ENCODE results near the gene ARHGDIB.

Gene ARHGDIB

DNA sequence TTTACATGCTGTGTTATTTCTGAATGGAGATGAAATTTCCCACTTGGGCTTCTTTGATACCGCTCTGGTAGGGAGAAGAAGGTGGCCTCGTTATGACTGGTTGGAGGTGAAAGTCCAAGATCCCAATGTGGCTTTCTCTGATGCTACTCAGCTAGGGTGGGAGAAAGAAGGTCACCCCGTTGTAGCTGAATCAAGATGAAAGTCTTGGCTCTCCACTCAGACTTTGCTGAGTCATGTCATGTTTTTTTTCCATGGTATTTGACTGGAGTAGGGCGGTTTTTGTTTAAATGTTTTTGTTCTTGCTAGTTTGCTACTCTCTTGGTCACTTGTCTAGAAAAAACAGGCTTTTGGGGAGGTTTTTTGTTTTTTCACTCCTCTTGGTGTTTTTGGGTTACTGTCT lies 9.1 kb upstream of the ARHGDIB start:
- TF ChIP-seq YY1 (IDR thresholded peaks at IDR 0.05; ENCODE audit: low read depth), result no peak
- no peak for TF ChIP-seq TAF1 (IDR thresholded peaks at IDR 0.05; ENCODE audit: low read depth)
- no peak for TF ChIP-seq NFIC (IDR thresholded peaks at IDR 0.05)
- no peak for TF ChIP-seq ZBTB7A (IDR thresholded peaks at IDR 0.05; ENCODE audit: low read depth)
- TF ChIP-seq TCF12 (IDR thresholded peaks at IDR 0.05; ENCODE audit: low read depth), result no peak
- TF ChIP-seq, protein P1, sequence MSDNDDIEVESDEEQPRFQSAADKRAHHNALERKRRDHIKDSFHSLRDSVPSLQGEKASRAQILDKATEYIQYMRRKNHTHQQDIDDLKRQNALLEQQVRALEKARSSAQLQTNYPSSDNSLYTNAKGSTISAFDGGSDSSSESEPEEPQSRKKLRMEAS (IDR thresholded peaks at IDR 0.05), result no peak
- TF ChIP-seq CREB1 (IDR thresholded peaks at IDR 0.05; ENCODE audit: low read depth), result no peak
- TF ChIP-seq EP300 (IDR thresholded peaks at IDR 0.05; ENCODE audit: borderline replicate concordance), result no peak
- TF ChIP-seq FOXM1 (IDR thresholded peaks at IDR 0.05; ENCODE audit: borderline replicate concordance, low read depth), result no peak
- TF ChIP-seq, protein P2, sequence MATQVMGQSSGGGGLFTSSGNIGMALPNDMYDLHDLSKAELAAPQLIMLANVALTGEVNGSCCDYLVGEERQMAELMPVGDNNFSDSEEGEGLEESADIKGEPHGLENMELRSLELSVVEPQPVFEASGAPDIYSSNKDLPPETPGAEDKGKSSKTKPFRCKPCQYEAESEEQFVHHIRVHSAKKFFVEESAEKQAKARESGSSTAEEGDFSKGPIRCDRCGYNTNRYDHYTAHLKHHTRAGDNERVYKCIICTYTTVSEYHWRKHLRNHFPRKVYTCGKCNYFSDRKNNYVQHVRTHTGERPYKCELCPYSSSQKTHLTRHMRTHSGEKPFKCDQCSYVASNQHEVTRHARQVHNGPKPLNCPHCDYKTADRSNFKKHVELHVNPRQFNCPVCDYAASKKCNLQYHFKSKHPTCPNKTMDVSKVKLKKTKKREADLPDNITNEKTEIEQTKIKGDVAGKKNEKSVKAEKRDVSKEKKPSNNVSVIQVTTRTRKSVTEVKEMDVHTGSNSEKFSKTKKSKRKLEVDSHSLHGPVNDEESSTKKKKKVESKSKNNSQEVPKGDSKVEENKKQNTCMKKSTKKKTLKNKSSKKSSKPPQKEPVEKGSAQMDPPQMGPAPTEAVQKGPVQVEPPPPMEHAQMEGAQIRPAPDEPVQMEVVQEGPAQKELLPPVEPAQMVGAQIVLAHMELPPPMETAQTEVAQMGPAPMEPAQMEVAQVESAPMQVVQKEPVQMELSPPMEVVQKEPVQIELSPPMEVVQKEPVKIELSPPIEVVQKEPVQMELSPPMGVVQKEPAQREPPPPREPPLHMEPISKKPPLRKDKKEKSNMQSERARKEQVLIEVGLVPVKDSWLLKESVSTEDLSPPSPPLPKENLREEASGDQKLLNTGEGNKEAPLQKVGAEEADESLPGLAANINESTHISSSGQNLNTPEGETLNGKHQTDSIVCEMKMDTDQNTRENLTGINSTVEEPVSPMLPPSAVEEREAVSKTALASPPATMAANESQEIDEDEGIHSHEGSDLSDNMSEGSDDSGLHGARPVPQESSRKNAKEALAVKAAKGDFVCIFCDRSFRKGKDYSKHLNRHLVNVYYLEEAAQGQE (IDR thresholded peaks at IDR 0.05; ENCODE audit: low read depth), result no peak
- TF ChIP-seq CEBPB (IDR thresholded peaks at IDR 0.05), result no peak
- TF ChIP-seq EGR1 (IDR thresholded peaks at IDR 0.05), result no peak
- TF ChIP-seq USF1 (IDR thresholded peaks at IDR 0.05), result no peak
- no peak for TF ChIP-seq RAD21 (IDR thresholded peaks at IDR 0.05; ENCODE audit: low read depth)
- TF ChIP-seq TEAD4 (IDR thresholded peaks at IDR 0.05), result no peak

DNA sequence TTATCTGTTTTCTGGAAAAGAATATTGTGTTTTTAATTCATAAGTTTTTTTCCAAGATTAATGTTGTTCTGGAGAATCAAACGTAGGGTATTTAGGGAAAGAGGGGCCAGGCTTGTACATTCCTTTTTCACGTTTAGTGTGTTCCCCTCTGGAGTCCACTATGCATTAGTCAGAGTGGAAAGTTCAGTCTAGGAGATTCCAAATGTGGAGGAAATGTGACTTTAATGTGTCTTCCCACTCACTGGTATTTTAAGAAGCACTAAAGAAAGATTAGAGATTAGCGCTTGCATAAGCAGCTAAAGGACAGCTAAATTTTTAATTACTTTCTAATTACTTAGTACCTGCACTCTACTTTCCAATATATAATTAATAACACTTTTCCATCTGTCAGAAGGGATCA lies 7.1 kb upstream of the ARHGDIB start:
- TF ChIP-seq USF1 (IDR thresholded peaks at IDR 0.05) (no peak), CEBPB (IDR thresholded peaks at IDR 0.05) (no peak), EP300 (IDR thresholded peaks at IDR 0.05; ENCODE audit: borderline replicate concordance) (no peak), FOXM1 (IDR thresholded peaks at IDR 0.05; ENCODE audit: borderline replicate concordance, low read depth) (no peak), EGR1 (IDR thresholded peaks at IDR 0.05) (no peak), CREB1 (IDR thresholded peaks at IDR 0.05; ENCODE audit: low read depth) (no peak)
- TF ChIP-seq, protein P1 (IDR thresholded peaks at IDR 0.05), result no peak

DNA sequence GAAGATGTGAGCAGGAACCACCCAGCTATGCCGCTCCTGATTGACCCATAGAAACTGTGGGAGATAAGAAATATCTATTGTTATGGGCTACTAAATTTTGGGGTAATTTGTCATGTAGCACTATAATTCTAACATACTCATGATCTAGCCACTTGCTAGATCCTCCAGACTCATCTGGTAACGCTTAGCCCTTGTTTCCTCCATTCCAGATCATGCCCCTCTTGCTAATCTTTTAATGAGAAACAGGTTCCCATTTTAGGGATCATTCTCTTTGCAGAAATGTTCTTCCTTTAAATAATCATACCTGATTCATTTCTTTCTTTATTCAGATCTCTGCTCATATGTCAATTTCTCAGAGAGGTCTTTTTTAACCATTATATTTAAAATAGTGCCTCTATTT lies 3.8 kb upstream of the ARHGDIB start:
- no peak for TF ChIP-seq ZBTB7A (IDR thresholded peaks at IDR 0.05; ENCODE audit: low read depth)
- TF ChIP-seq CEBPB (IDR thresholded peaks at IDR 0.05), result no peak
- TF ChIP-seq TAF1 (IDR thresholded peaks at IDR 0.05; ENCODE audit: low read depth), result no peak
- no peak for TF ChIP-seq USF1 (IDR thresholded peaks at IDR 0.05)
- TF ChIP-seq RAD21 (IDR thresholded peaks at IDR 0.05; ENCODE audit: low read depth), result no peak
- TF ChIP-seq EP300 (IDR thresholded peaks at IDR 0.05; ENCODE audit: borderline replicate concordance), result no peak
- TF ChIP-seq TCF12 (IDR thresholded peaks at IDR 0.05; ENCODE audit: low read depth), result no peak
- no peak for TF ChIP-seq YY1 (IDR thresholded peaks at IDR 0.05; ENCODE audit: low read depth)
- TF ChIP-seq, protein P1 (IDR thresholded peaks at IDR 0.05), result no peak

DNA sequence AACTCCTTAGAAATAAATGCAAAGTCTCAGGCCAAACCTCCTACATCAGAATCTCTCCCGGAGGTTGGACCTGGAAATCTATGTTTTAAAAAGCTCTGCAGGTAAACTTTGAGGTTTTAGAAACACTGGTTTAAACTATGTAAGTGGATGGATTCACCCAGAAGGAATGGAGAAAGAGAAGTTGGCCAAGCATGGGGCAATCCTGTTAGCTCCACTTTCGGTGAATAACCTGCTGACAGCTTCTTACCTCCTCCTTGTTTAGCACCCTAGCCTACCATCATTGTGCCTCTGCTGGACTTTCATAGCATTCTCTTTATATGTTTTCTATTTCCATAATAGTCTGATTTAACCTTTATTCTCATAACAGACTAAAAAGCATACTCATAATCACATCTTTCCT lies 3.0 kb upstream of the ARHGDIB start:
- TF ChIP-seq YY1 (IDR thresholded peaks at IDR 0.05; ENCODE audit: low read depth) (no peak), EGR1 (IDR thresholded peaks at IDR 0.05) (no peak), RAD21 (IDR thresholded peaks at IDR 0.05; ENCODE audit: low read depth) (no peak), TCF12 (IDR thresholded peaks at IDR 0.05; ENCODE audit: low read depth) (no peak), CEBPB (IDR thresholded peaks at IDR 0.05) (no peak), FOXM1 (IDR thresholded peaks at IDR 0.05; ENCODE audit: borderline replicate concordance, low read depth) (no peak), ZBTB7A (IDR thresholded peaks at IDR 0.05; ENCODE audit: low read depth) (no peak), NFIC (IDR thresholded peaks at IDR 0.05) (no peak), TAF1 (IDR thresholded peaks at IDR 0.05; ENCODE audit: low read depth) (no peak), EP300 (IDR thresholded peaks at IDR 0.05; ENCODE audit: borderline replicate concordance) (no peak), USF1 (IDR thresholded peaks at IDR 0.05) (no peak), CREB1 (IDR thresholded peaks at IDR 0.05; ENCODE audit: low read depth) (no peak), TEAD4 (IDR thresholded peaks at IDR 0.05) (no peak)
- TF ChIP-seq, protein P1 (IDR thresholded peaks at IDR 0.05), result no peak
- TF ChIP-seq, protein P2 (IDR thresholded peaks at IDR 0.05; ENCODE audit: low read depth), result no peak

- no peak for TF ChIP-seq NFIC (IDR thresholded peaks at IDR 0.05)
- TF ChIP-seq RAD21 (IDR thresholded peaks at IDR 0.05; ENCODE audit: low read depth), result no peak
- TF ChIP-seq, protein P2 (IDR thresholded peaks at IDR 0.05; ENCODE audit: low read depth), result no peak
- no peak for TF ChIP-seq TAF1 (IDR thresholded peaks at IDR 0.05; ENCODE audit: low read depth)
- no peak for TF ChIP-seq USF1 (IDR thresholded peaks at IDR 0.05)
- no peak for TF ChIP-seq EGR1 (IDR thresholded peaks at IDR 0.05)
- no peak for TF ChIP-seq CREB1 (IDR thresholded peaks at IDR 0.05; ENCODE audit: low read depth)
- TF ChIP-seq FOXM1 (IDR thresholded peaks at IDR 0.05; ENCODE audit: borderline replicate concordance, low read depth), result no peak
- TF ChIP-seq TCF12 (IDR thresholded peaks at IDR 0.05; ENCODE audit: low read depth), result no peak
- TF ChIP-seq, protein P1 (IDR thresholded peaks at IDR 0.05), result no peak
- TF ChIP-seq ZBTB7A (IDR thresholded peaks at IDR 0.05; ENCODE audit: low read depth), result no peak
- TF ChIP-seq EP300 (IDR thresholded peaks at IDR 0.05; ENCODE audit: borderline replicate concordance), result no peak
- no peak for TF ChIP-seq TEAD4 (IDR thresholded peaks at IDR 0.05)
- no peak for TF ChIP-seq CEBPB (IDR thresholded peaks at IDR 0.05)
- TF ChIP-seq YY1 (IDR thresholded peaks at IDR 0.05; ENCODE audit: low read depth), result no peak
These were observed 2.1 kb upstream of the ARHGDIB start for GRCh38 chr12:14963520-14963919.

Measured in Ishikawa (cell line).